Lower lobe of right lung (tissue), 2 donors: ENCODE data around the gene PLCL1. TPM values are rescaled to one million over a fixed set of nuclear protein-coding genes. Genes with fewer than 3 reads are reported as not detected.

Source experiments
- ATAC-seq, 2 donors: fragments of 200-7000 bp; cut with Tn5 transposase; one replicate each; pipeline ENCODE4 v1.9.1; 2020 to 2022; ENCODE audit warnings: mild to moderate bottlenecking in 2 of 2, moderate library complexity in 2 of 2
- DNase-seq: peaks from one replicate; pipeline ENCODE4 v3.0.0-alpha.2; 2020
- H3K27ac ChIP-seq: fragments of 200-600 bp; one replicate; pipeline ENCODE4 v1.8.0; 2022
- H3K27me3 ChIP-seq: fragments of 200-600 bp; one replicate; pipeline ENCODE4 v1.8.0; 2022; ENCODE audit warnings: low read depth
- H3K36me3 ChIP-seq: fragments of 200-600 bp; one replicate; pipeline ENCODE4 v1.8.0; 2022; ENCODE audit warnings: mild to moderate bottlenecking
- H3K4me1 ChIP-seq: fragments of 200-600 bp; one replicate; pipeline ENCODE4 v1.8.0; 2022
- H3K4me3 ChIP-seq: fragments of 200-600 bp; one replicate; pipeline ENCODE4 v1.8.0; 2022; ENCODE audit warnings: mild to moderate bottlenecking
- H3K9me3 ChIP-seq: fragments of 200-600 bp; one replicate; pipeline ENCODE4 v1.8.0; 2022
- CTCF ChIP-seq: fragments of 200-600 bp; IDR thresholded peaks from one replicate; pipeline ENCODE4 v1.8.0; 2022; ENCODE audit warnings: antibody characterized with exemption, mild to moderate bottlenecking
- intact Hi-C: fragments of 100-400 bp; cut with DNase I; formaldehyde crosslinking; loops from one replicate; pipeline ENCODE4 v1.11.0; 2022
- total RNA-seq: library from RNA; stranded (reverse); fragmentation: NEBNext Ultra II Directional; extraction: Animal tissue kit (Norgen Biotek cat#: 25700); gene quantifications from one replicate; pipeline ENCODE4 v1.2.1, GENCODE V29; 2021
- donor health status: DM: no; HTN: yes; CAD: no; lungs with severe emphysema.

Gene PLCL1
- total RNA-seq, 1 donor from 2014 or later, result 6.3 TPM

- no peak for TF ChIP-seq CTCF
- Histone ChIP-seq H3K9me3 (no peaks in the 10 kb centered on the region), H3K27ac (no peak overlapping the region), H3K4me1 (no peaks in the 10 kb centered on the region), H3K27me3 (no peaks in the 10 kb centered on the region), H3K4me3 (no peak overlapping the region), H3K36me3 (no peaks in the 10 kb centered on the region)
- no peak for ATAC-seq
- intact Hi-C loops, result no loop called here
- DNase-seq, result no peak
These were observed 276.7 kb downstream of the PLCL1 start for GRCh38 chr2:198080879-198081765.

GRCh38 chr2:198084156-198084555 is 279.8 kb downstream of the PLCL1 start:
- no peak overlapping the region for H3K27ac ChIP-seq
- ATAC-seq (no peak), DNase-seq (no peak)
- H3K27me3 ChIP-seq, result no peaks in the 10 kb centered on the region
- intact Hi-C loops, result no loop called here
- no peak for TF ChIP-seq CTCF
- no peak overlapping the region for H3K4me3 ChIP-seq
- H3K36me3 ChIP-seq, result no peaks in the 10 kb centered on the region
- no peaks in the 10 kb centered on the region for H3K9me3 ChIP-seq
- H3K4me1 ChIP-seq, result no peaks in the 10 kb centered on the region

GRCh38 chr2:198096002-198096401 is 291.6 kb downstream of the PLCL1 start:
- Histone ChIP-seq H3K27ac (no peak overlapping the region), H3K36me3 (no peaks in the 10 kb centered on the region), H3K4me3 (no peak overlapping the region), H3K27me3 (no peaks in the 10 kb centered on the region), H3K4me1 (no peaks in the 10 kb centered on the region), H3K9me3 (no peaks in the 10 kb centered on the region)
- TF ChIP-seq CTCF, result no peak
- intact Hi-C loops, result no loop called here
- DNase-seq (no peak), ATAC-seq (no peak)

- ATAC-seq, result no peak
- Histone ChIP-seq H3K4me1 (no peaks in the 10 kb centered on the region), H3K27me3 (no peaks in the 10 kb centered on the region), H3K36me3 (no peaks in the 10 kb centered on the region), H3K27ac (no peak overlapping the region), H3K4me3 (no peak overlapping the region), H3K9me3 (no peaks in the 10 kb centered on the region)
- no peak for TF ChIP-seq CTCF
- DNase-seq, result no peak
- intact Hi-C loops, result no loop called here
These were observed 292.6 kb downstream of the PLCL1 start for GRCh38 chr2:198096965-198097364.

- H3K27me3 ChIP-seq, result no peaks in the 10 kb centered on the region
- no peaks in the 10 kb centered on the region for H3K4me1 ChIP-seq
- no peak overlapping the region for H3K4me3 ChIP-seq
- H3K9me3 ChIP-seq, result no peaks in the 10 kb centered on the region
- H3K27ac ChIP-seq, result no peak overlapping the region
- no peak for DNase-seq
- TF ChIP-seq CTCF, result no peak
- H3K36me3 ChIP-seq, result no peaks in the 10 kb centered on the region
- ATAC-seq, result no peak
- intact Hi-C loops, result no loop called here
These were observed 293.2 kb downstream of the PLCL1 start for GRCh38 chr2:198097630-198098029.
